Loucy (cell line): Measurements from ENCODE around the gene CAMK2N1.

Experiments used
- H2AFZ ChIP-seq: fragments of 200-600 bp; sonication (generic); 2 replicates; pipeline ENCODE4 v1.6.0; 2016; ENCODE audit warnings: antibody characterized with exemption, mild to moderate bottlenecking, low read length, moderate library complexity
- H3F3A ChIP-seq: fragments of 200-600 bp; 2 replicates; pipeline ENCODE4 v1.6.0; 2016; ENCODE audit warnings: antibody characterized with exemption, low read depth, mild to moderate bottlenecking
- H3K27me3 ChIP-seq: fragments of 200-600 bp; sonication (generic); 2 replicates; pipeline ENCODE4 v1.6.1; 2014; ENCODE audit warnings: low read length, mild to moderate bottlenecking; ENCODE audit not compliant: insufficient read depth, poor library complexity, severe bottlenecking
- H3K36me3 ChIP-seq: fragments of 200-600 bp; sonication (generic); 2 replicates; pipeline ENCODE4 v1.6.1; 2016; ENCODE audit warnings: low read length; ENCODE audit not compliant: insufficient read depth
- H3K4me1 ChIP-seq: fragments of 200-600 bp; sonication (generic); 2 replicates; pipeline ENCODE4 v1.5.1; 2014; ENCODE audit warnings: low read length, mild to moderate bottlenecking; ENCODE audit not compliant: insufficient read depth, poor library complexity, severe bottlenecking
- H3K4me2 ChIP-seq: fragments of 200-600 bp; sonication (generic); 2 replicates; pipeline ENCODE4 v1.6.0; 2014; ENCODE audit warnings: antibody characterized with exemption, low read length, low read depth, mild to moderate bottlenecking; ENCODE audit not compliant: poor library complexity, severe bottlenecking
- H3K4me3 ChIP-seq: fragments of 200-600 bp; sonication (generic); 2 replicates; pipeline ENCODE4 v1.5.1; 2014; ENCODE audit warnings: low read length, mild to moderate bottlenecking, mixed read lengths; ENCODE audit not compliant: poor library complexity, severe bottlenecking
- H3K79me2 ChIP-seq: fragments of 200-600 bp; sonication (generic); 2 replicates; pipeline ENCODE4 v1.6.1; 2014; ENCODE audit warnings: low read length; ENCODE audit not compliant: insufficient read depth
- H3K9ac ChIP-seq: fragments of 200-600 bp; sonication (generic); 2 replicates; pipeline ENCODE4 v1.6.0; 2014; ENCODE audit warnings: mild to moderate bottlenecking, low read depth, low read length, moderate library complexity; ENCODE audit not compliant: poor library complexity, severe bottlenecking
- H3K9me2 ChIP-seq: fragments of 200-600 bp; sonication (generic); replicated peaks from 2 replicates; pipeline ENCODE4 v1.6.1; 2016; ENCODE audit warnings: low read depth, low read length, mixed read lengths
- H3K9me3 ChIP-seq: fragments of 200-600 bp; sonication (generic); 2 replicates; pipeline ENCODE4 v1.6.1; 2014; ENCODE audit warnings: mild to moderate bottlenecking, antibody characterized with exemption, low read length, low read depth; ENCODE audit not compliant: insufficient read depth
- H4K20me1 ChIP-seq: fragments of 200-600 bp; sonication (generic); 2 replicates; pipeline ENCODE4 v1.6.0; 2014; ENCODE audit warnings: antibody characterized with exemption, low read length, mild to moderate bottlenecking; ENCODE audit not compliant: insufficient read depth, poor library complexity, severe bottlenecking
- EZH2phosphoT487 ChIP-seq: fragments of 200-600 bp; IDR thresholded peaks from 2 replicates; pipeline ENCODE4 v1.6.1; 2018; ENCODE audit warnings: antibody characterized with exemption, mild to moderate bottlenecking, moderate library complexity, borderline replicate concordance
- TF ChIP-seq, protein P1 (sequence below): fragments of 200-600 bp; sonication (generic); conservative IDR thresholded peaks from 2 replicates; pipeline ENCODE4 v1.5.1; 2014; ENCODE audit warnings: mild to moderate bottlenecking, antibody characterized with exemption, low read length

Gene CAMK2N1

GRCh38 chr1:20487236-20487590, 1.2 kb upstream of the CAMK2N1 start:
- Histone ChIP-seq H4K20me1 (peaks cover 5% of the 10 kb centered on the region), H3F3A (peaks cover 11% of the 10 kb centered on the region), H3K4me1 (peaks cover 19% of the 10 kb centered on the region), H3K9me2 (no peaks in the 10 kb centered on the region), H3K36me3 (no peaks in the 10 kb centered on the region), H3K4me2 (peak overlapping the region; percentile 75), H2AFZ (no peak overlapping the region), H3K9me3 (no peaks in the 10 kb centered on the region), H3K9ac (no peak overlapping the region), H3K79me2 (peaks cover 10% of the 10 kb centered on the region; the same call in 1 of the 2 replicates), H3K27me3 (no peaks in the 10 kb centered on the region), H3K4me3 (peak overlapping the region; percentile 99)
- TF ChIP-seq, protein P1, sequence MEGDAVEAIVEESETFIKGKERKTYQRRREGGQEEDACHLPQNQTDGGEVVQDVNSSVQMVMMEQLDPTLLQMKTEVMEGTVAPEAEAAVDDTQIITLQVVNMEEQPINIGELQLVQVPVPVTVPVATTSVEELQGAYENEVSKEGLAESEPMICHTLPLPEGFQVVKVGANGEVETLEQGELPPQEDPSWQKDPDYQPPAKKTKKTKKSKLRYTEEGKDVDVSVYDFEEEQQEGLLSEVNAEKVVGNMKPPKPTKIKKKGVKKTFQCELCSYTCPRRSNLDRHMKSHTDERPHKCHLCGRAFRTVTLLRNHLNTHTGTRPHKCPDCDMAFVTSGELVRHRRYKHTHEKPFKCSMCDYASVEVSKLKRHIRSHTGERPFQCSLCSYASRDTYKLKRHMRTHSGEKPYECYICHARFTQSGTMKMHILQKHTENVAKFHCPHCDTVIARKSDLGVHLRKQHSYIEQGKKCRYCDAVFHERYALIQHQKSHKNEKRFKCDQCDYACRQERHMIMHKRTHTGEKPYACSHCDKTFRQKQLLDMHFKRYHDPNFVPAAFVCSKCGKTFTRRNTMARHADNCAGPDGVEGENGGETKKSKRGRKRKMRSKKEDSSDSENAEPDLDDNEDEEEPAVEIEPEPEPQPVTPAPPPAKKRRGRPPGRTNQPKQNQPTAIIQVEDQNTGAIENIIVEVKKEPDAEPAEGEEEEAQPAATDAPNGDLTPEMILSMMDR = no peak
- TF ChIP-seq EZH2phosphoT487 = no peak

GRCh38 chr1:20486457-20487235, 636 bp upstream of the CAMK2N1 start:
- H3K9me3 ChIP-seq = no peaks in the 10 kb centered on the region
- H3K36me3 ChIP-seq = no peaks in the 10 kb centered on the region
- H3K9ac ChIP-seq = peak overlapping the region; percentile 93
- peak overlapping the region; percentile 100 for H2AFZ ChIP-seq
- peak overlapping the region; percentile 99 for H3K4me3 ChIP-seq
- no peaks in the 10 kb centered on the region for H3K27me3 ChIP-seq
- H3K4me2 ChIP-seq = peak overlapping the region; percentile 75
- peaks cover 5% of the 10 kb centered on the region for H4K20me1 ChIP-seq
- H3K9me2 ChIP-seq = no peaks in the 10 kb centered on the region
- H3K79me2 ChIP-seq = peaks cover 10% of the 10 kb centered on the region; the same call in 1 of the 2 replicates
- TF ChIP-seq, protein P1 = no peak
- no peak for TF ChIP-seq EZH2phosphoT487
- H3K4me1 ChIP-seq = peaks cover 25% of the 10 kb centered on the region
- H3F3A ChIP-seq = peaks cover 11% of the 10 kb centered on the region

- TF ChIP-seq, protein P1 = no peak
- TF ChIP-seq EZH2phosphoT487 = no peak
These were observed 1.2 kb downstream of the CAMK2N1 start for GRCh38 chr1:20484519-20485462.

More at GRCh38 chr1:20484519-20485462, 1.2 kb downstream of the CAMK2N1 start:
- Histone ChIP-seq H3F3A (peaks cover 11% of the 10 kb centered on the region), H3K79me2 (peaks cover 10% of the 10 kb centered on the region; the same call in 1 of the 2 replicates), H3K4me3 (peak overlapping the region; percentile 55), H3K9me2 (no peaks in the 10 kb centered on the region), H3K4me1 (peaks cover 28% of the 10 kb centered on the region), H3K36me3 (no peaks in the 10 kb centered on the region), H3K9ac (no peak overlapping the region), H4K20me1 (peaks cover 5% of the 10 kb centered on the region), H2AFZ (no peak overlapping the region), H3K4me2 (peak overlapping the region; percentile 65), H3K9me3 (no peaks in the 10 kb centered on the region), H3K27me3 (no peaks in the 10 kb centered on the region)
